ENCODE results near the gene ZNF26.
A peak's percentile ranks its signal among the peaks of the same experiment; 100 is the strongest.
"Not testable (repeated sequence)": the region's sequence is repeated elsewhere in the genome, so short reads cannot be mapped to it uniquely, and the experiment has no call there.

The ZNF26 gene

DNA sequence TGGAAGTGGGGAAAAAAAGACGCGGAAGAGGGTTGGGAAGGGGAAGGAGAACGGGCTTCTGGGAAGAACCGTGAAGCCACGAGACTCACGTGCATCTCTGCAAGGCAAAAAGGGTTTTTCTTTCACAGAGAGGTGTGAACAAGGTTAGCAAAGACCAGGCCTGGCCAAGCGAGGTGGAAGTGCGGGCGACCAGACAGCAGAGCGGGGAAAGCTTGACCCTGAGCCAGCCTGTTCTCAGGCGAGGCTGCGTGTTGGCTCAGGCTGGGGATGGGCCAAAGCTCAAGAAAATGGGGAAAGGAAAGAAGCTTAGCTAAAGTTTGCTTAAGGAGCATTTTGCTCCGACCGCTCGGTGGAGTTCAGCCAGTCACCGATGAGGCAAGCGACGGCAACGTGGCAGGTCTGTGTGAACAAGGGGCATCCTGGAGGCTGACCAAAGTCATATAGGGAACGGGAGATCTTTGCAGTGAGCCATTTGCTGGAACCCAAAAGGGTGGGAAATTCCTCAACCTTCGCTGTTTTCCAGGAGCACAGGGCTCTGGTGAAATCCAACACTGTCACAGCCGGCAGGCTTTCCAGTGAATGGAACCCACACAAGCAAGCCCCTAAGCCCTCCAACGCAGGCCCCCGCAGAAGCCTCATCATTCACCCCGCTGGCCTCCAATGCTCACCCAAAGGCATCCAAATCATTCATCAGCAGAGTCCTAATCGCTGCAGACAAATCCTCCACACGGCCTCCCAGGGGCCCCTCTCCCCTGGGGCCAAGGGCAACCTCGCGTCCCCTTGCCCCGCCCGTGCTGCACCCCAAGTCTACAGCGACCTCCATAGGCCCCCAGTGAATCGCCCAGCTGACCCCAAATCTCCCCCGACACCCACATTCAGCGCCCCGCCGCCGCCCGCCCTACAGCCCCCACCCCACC, 30.8 kb upstream of the ZNF26 start:
- peak; percentile 3 to 38 (median 27) for DNase-seq

DNA sequence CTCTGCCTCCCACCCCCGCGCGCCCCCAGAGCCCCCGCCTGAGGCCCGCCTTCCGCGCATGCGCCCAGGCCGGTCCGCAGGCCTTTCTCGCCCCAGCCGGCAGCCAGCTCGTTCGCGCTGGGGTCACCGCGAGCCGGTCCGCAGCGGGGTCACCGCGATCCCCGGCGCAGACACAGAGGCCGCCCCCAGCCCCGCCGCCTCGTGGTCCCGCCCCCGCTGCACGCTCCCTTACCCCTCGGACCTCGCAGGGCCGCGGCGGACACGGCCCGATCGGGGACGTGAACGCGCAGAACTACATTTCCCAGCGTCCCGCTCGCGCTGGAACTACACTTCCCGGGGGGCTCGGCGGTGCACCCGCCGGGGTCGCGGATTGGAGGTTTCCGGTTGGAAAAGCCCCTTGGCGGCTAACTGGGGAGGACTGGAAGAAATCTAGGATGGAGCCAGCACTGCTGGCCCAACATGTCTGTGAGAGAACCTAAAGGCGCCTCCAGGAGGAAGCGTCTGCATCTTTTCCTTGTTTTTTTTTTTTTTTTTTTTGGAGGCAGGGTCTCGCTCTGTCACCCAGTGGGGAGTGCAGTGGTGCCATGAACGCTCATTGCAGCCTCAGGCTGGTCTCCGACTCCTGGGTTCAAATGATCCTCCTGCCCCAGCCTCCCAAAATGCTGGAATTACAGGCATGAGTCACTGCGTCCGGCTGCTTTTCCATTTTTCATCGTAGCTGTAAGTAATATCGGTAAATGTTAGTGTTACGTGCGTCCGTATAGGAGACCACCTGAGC, 30.0 kb upstream of the ZNF26 start, which contains the start of gene ZNF605:
Gene ZNF605, minus strand, starts transcription at position 296 of the 778 bp plus-strand sequence. CDS start 10,671 bp downstream, outside the sequence.
- DNase-seq: peak; percentile 85 to 94 (median 90)

DNA sequence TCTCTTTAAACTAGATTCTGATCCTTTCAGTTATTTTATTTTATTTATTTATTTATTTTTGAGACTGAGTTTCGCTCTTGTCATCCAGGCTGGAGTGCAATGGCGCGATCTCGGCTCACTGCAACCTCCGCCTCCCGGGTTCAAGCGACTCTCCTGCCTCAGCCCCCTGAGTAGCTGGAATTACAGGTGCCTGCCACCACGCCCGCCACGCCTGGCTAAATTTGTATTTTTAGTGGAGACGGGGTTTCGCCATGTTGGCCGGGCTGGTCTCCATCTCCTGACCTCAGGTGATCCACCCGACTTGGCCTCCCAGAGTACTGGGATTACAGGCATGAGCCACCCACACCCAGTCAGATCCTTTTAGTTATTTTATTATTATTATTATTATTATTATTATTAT, 24.4 kb upstream of the ZNF26 start:
- not testable (repeated sequence) for DNase-seq

DNA sequence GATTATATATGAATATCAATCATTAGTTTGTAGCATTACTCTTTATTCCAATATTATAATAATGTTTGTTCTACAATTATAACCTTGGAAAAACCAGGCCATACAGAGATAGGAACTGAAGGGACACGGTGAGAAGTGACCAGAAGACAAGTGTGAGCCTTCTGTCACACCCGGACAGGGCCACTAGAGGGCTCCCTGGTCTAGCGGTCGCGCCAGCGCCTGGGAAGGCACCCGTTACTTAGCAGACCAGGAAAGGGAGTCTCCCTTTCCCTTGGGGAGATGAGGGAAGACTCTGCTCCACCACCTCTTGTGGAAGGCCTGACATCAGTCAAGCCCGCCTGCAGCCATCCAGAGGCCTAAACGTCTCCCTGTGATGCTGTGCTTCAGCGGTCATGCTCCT, 22.2 kb upstream of the ZNF26 start:
- DNase-seq: not testable (repeated sequence)

DNA sequence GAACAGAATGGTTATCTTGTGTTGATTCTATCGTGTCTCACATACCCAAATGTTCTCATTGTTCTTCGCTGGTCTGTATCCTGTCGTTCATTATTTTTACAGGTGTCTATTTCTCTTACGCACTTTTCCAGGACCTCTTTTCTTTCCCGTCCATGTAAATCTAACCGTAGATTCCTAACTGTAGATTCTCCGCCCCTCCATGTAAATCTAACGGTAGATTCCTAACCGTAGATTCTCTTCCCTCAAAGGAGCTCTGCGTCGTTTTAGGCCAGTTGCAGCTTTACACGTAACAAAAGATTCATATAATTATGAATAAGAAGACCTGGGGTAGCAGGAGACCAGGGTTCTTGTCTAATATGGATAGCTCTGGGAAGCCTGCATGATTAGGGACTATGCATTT, 20.4 kb upstream of the ZNF26 start:
- DNase-seq: no peak

DNA sequence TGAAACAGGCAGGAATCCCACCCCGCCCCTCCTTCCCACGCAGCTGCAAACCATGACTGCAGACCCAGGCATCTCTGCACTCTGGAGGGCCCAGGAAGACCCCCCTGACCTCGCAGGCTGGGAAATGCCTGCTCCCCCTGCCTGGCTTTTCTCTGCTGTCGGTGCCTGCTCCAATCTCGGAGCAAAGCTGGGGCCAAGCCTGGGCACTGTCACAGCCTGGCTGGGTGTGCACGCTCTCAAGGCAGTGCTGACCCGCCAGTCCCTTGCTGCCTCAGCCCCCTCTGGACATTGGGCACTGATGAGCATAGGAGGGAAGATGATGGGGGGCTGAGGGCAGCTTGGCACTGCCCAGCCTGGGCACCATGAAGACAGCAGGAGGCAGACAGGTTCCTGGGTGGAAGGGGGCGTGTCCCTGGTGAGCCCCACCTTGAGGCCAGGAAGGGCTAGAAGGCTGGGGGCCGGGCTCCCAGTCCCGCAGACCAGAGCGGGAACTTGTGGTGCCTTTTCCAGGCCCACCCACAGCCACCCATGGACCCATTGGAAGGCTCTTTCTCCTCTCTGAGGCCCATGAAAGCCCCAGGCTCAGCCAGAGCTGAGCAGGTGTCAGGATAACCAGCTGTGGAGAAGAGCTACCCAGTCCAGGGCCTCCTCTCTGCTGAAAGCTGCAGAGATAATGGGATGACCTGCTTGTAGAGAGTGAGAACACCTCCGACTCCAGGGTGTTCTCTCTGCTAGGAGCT, 19.3 kb upstream of the ZNF26 start:
- no peak for DNase-seq

DNA sequence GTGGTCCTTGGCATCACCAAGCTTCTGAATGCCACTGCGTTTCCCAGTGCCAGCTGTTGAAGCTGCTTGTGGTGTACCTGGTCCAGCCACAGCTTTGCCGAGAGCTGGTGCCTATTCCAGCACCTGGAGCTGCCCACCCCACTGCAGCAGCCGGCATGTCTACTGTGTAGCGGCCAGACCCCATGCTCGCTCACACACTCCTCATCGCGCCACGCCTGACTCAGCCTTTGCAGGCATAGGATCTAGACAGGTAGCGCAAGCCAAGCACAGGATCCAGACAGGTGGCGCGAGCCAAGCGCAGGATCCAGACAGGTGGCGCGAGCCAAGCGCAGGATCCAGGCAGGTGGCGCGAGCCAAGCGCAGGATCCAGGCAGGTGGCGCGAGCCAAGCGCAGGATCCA, 18.4 kb upstream of the ZNF26 start:
- no peak for DNase-seq

DNA sequence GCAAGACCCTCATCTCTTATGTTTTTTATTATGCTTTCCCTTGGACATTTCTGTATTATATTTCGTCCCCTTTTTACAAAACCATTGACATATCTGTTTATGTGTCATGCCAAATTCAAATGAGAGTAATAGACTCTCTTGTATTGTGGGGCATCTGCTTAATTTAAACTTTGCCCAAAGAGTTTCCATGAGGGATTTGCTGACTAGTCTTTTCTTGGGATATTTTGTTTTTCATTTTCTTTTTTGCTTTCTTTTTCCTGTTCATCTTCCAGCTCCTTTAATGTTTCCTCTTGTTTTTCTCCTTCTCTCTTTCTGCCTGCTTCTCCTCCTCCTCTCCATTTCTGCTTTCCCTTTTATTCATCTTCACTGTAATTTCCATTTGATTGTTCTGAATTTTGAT, 13.8 kb upstream of the ZNF26 start:
- no peak for DNase-seq

DNA sequence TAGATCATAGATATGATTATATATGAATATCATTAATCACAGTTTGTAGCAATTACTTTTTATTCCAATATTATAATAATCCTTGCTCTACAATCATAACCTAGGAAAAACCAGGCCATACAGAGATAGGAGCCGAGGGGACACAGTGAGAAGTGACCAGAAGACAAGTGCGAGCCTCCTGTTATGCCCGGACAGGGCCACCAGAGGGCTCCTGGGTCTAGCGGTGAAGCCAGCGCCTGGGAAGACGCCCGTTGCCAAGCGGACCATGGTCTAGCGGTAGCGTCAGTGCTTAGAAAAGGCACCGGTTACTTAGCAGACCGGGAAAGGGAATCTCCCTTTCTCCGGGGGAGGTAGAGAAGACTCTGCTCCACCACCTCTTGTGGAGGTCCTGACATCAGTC, 9.3 kb upstream of the ZNF26 start:
- DNase-seq: peak in 3 of 4 experiments; percentile 4 to 41 (median 22)

DNA sequence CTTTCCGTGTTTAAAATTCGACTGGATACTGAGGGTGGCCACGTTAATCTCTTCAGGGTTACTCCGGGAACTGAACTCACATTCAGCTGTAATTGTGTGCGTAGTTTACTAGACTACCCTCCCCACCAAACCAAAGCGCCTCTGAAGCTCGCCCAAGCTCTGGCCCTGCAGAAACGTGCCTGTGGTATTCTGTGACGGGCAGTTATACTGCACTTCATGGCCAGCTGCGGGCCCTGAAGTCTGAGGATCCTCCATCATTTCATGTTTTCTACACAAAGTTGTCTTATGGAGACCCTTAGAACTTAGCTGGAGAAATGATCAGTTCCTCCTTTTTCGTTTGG, 688 bp downstream of the ZNF26 start:
- peak in 1 of 4 experiments; percentile 1 for DNase-seq

DNA sequence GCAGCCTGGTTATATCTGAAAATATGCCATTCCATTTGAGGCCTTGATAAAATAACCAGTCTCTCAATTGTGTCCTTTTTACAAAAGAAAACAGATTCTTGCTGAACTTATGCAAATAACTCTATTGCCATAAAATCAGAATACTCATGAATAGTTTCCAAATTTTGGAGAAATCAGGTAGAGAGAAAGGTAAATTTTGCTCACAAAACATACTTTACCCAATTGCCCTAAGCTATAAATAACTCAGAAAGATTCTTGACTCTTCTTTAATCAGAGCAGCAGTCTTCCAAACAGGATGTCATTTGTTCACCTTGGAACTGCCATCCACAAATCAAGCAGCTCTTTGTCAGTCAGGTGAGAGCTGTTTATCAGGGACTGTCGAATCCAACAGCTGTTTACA, 12.6 kb downstream of the ZNF26 start:
- no peak for DNase-seq

DNA sequence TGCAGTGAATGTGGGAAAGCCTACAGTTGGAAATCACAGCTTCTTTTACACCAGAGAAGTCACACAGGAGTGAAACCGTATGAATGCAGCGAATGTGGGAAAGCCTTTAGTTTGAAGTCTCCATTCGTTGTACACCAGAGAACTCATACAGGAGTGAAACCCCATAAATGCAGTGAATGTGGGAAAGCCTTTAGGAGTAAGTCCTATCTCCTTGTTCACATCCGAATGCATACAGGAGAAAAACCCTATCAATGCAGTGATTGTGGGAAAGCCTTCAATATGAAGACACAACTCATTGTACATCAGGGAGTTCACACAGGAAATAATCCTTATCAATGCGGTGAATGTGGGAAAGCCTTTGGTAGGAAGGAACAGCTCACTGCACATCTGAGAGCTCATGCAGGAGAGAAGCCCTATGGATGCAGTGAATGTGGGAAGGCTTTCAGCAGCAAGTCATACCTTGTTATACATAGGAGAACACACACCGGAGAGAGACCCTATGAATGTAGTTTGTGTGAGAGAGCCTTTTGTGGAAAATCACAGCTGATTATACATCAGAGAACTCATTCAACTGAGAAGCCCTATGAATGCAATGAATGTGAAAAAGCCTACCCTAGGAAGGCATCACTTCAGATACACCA, 24.6 kb downstream of the ZNF26 start:
- DNase-seq: no peak

DNA sequence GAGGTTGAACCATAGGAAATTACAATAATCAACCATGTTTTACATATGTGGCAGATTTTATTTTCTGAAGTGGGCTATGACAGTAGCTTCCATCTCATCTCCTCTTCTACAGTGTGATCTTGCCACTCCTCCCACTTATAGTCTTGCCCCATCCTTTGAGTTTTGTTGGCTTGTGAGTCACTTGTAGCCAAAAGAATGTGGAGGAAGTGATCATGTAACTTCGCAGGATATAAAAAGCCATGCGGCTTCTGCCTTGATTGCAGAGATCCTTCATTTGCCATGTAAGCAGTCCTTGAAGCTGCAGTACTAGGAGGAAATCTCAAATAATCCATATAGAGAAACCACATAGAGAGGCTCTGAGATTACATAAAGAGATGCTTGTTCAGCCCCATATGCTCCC, 37.4 kb downstream of the ZNF26 start:
- DNase-seq: no peak

DNA sequence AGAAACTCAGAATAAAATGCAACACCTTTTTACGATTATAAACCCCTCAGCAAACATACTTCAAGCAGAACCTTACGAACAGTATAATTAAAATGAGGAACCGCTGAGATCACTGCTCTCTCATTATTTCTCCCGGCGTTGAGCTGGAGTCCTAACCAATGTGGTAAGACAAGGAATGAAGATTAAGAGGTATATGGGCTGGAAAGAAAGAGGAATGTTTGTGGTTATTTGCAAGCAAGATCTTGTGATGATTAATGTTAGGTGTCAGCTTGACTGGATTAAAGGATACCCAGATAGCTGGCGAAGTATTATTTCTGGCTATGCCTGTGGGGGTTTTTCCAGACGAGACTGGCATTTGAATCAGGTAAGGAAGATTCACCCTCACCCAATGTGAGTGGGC, 40.8 kb downstream of the ZNF26 start:
- DNase-seq: no peak

DNA sequence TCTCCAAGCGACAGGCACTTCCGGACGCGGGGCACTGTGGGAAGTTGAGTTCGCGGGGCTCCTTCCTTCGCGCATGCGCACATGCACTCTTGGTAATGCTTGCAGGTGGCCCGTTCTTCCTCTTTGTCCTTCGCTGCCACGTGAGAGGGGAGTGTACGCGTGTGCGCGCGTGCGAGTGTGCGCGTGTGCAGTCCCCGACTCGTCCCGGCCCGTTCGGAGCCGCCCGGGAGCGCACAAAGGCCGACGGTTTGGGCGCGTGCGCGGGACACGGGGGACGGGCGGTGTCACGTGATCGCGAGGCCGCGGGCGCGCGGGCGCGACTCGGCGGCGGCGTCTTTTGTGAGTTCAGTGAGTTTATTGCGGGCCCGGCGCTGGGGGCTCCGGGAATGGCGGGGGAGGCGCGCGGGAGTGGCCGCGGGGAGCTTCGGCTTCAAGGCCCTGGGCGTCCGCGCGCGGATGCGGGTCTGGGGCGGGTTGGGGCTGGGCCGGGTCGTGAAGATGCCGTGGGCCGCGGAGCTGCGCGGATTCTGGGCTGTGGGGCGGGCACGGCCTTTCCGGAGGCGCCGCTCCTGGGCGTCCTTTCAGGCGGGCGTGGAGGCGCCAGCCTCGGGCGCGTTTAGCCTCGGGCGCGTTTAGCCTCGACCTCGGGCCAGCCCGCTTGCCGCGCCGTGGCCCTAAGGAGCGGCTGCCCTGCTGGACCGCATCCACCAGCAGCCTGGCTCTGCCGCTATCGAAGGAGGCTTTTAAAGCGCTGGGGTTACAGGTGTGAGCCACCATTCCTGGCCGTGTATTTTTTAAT, 51.2 kb downstream of the ZNF26 start, which contains the start of gene ZNF84:
Gene ZNF84, plus strand, starts transcription at position 303 of the 799 bp plus-strand sequence. CDS start 3,959 bp downstream, outside the sequence.
- DNase-seq: peak; percentile 98 to 100 (median 99)

DNA sequence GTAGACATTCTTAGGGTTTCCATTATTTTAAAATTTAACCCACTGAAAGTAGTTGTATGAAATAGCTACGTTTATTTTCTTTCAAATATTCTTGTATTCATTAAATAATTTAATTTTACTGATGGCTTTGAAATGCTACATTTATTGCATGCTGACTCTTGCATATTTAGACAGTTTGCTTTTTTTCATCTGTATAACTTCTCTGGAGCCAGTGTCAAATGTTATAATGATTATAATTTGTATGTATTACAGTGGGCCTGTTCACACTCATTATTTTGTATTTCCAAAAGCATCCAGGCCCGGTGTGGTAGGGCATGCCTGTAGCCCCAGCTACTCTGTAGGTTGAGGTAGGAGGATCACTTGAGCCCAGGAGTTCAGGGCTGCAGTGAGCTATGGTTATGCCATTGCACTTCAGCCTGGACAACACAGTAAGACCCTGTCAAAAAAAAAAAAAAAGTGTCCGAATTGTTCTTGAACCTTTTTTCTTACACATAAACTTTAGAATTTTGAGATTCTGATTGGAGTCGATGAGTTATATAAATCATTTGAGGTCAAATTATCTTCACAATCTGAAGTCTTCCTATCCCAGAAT, 52.0 kb downstream of the ZNF26 start:
- DNase-seq: peak in 2 of 4 experiments; percentile 8 to 22

DNA sequence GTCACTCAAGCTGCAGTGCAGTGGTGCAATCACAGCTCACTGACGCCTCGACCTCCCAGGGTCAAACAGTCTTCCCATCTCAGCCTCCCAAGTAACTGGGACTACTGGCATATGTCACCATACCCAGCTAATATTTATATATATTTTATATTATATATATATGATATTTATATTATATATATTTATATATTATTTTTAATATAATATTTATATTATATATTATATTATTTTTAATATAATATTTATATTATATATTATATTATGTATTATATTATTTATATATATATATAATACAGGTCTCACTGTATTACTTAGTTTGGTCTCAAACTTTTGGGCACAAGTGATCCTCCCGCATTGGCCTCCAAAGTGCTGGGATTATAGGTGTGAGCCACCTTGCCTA, 60.5 kb downstream of the ZNF26 start:
- no peak for DNase-seq

DNA sequence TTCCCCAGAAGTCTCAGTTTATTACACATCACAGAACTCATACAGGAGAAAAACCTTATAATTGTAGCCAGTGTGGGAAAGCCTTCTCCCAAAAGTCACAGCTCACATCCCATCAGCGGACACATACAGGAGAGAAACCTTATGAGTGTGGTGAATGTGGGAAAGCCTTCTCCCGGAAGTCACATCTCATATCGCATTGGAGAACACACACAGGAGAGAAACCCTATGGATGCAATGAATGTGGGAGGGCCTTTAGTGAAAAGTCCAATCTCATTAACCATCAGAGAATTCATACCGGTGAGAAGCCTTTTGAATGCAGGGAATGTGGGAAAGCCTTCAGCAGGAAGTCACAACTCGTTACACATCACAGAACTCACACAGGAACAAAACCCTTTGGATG, 71.3 kb downstream of the ZNF26 start:
- no peak for DNase-seq

DNA sequence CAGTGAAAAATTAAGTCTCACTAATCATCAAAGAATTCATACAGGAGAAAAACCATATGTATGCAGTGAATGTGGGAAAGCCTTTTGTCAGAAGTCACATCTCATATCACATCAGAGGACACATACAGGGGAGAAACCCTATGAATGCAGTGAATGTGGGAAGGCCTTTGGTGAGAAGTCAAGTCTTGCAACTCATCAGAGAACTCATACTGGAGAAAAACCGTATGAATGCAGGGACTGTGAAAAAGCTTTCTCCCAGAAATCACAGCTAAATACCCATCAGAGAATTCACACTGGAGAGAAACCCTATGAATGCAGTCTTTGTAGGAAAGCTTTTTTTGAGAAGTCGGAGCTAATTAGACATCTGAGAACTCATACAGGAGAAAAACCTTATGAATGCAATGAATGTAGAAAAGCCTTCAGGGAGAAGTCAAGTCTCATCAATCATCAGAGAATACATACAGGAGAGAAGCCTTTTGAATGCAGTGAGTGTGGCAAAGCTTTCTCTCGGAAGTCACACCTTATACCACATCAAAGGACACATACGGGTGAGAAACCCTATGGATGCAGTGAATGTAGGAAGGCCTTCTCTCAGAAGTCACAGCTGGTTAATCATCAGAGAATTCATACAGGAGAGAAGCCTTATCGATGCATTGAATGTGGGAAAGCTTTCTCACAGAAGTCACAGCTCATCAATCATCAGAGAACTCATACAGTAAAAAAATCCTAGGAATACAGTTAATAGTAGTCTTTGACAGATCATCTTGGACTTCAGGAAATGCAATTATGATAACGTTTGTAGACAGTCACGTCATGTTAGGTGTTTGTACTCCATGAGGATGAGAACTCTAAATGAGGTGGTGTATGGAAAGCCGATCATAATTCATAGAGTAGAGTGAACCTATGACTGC, 72.3 kb downstream of the ZNF26 start:
- peak in 3 of 4 experiments; percentile 2 to 23 (median 13) for DNase-seq

DNA sequence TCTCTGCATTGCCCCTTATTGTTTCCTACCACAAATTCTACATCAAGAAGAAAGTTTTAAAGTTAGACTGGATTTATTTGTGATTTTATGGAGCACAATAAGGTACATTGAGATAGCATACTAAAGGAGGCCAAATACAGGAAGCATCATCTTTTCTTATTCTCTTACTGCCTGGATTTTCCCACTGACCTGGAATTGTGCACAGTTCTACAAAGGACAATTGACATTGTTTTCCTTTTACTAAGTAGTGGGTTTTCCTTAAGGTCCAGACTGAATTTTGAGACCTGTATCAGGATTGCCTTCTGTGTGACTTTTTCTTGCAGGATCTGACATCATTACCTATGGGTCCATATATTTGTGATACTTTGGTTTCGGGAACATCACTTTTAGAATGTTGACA, 75.8 kb downstream of the ZNF26 start:
- no peak for DNase-seq
